MM.1S (cell line): ENCODE data around the gene MTG1.

Experiments
- EZH2 ChIP-seq: fragments of 300-600 bp; sonication (generic); optimal IDR thresholded peaks from 2 replicates; pipeline ENCODE3; 2017; ENCODE audit warnings: low read depth, mild to moderate bottlenecking, antibody characterized with exemption, low read length, mixed read lengths
- TF ChIP-seq, protein P1 (sequence below): fragments of 300-600 bp; sonication (generic); IDR thresholded peaks from 2 replicates; pipeline ENCODE4 v1.5.1; 2016; ENCODE audit warnings: antibody characterized with exemption, low read length, mixed read lengths

DNA sequence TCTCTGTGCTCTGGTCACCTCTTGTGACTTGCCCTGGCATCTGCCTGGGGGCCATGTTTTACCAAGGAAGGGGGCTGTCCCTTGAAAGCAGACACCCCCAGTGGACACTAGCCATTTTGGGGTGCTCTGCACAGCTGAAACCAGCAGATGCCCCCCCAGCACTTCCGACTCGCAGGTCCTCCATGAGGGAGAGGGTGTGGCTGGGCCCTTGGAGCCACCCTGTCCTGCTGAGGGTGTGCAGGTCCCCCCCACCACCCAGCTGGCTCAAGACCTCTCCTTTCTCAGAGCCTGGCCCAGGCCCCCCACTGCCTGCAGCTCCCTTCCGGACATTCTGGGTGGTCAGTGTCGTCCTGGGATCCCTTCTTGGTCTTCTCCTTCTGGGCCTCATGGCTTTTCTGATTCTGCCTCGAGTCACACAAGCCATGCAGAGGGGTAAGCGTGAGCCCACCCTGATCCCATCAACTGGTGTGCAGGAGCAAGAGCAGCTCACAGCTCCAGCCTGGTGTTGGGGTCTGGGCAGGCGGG, 72.1 kb downstream of the MTG1 start:
- TF ChIP-seq, protein P1, sequence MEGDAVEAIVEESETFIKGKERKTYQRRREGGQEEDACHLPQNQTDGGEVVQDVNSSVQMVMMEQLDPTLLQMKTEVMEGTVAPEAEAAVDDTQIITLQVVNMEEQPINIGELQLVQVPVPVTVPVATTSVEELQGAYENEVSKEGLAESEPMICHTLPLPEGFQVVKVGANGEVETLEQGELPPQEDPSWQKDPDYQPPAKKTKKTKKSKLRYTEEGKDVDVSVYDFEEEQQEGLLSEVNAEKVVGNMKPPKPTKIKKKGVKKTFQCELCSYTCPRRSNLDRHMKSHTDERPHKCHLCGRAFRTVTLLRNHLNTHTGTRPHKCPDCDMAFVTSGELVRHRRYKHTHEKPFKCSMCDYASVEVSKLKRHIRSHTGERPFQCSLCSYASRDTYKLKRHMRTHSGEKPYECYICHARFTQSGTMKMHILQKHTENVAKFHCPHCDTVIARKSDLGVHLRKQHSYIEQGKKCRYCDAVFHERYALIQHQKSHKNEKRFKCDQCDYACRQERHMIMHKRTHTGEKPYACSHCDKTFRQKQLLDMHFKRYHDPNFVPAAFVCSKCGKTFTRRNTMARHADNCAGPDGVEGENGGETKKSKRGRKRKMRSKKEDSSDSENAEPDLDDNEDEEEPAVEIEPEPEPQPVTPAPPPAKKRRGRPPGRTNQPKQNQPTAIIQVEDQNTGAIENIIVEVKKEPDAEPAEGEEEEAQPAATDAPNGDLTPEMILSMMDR = no peak
- TF ChIP-seq EZH2 = no peak
